Transverse colon (tissue), 4 donors: Measurements from ENCODE around the gene MUC20.

Source experiments
- POLR2A ChIP-seq: fragments of 450-650 bp; IDR thresholded peaks from one replicate; pipeline ENCODE4 v1.6.1; 2016; ENCODE audit warnings: antibody characterized with exemption, mild to moderate bottlenecking, moderate library complexity
- POLR2AphosphoS5 ChIP-seq, 3 donors: sonication (generic); formaldehyde crosslinking; IDR thresholded peaks; one replicate each; pipeline ENCODE4 v1.6.1; 2016; ENCODE audit warnings: antibody characterized with exemption in 3 of 3
- TF ChIP-seq, protein P1 (sequence below), 5 experiments: fragments of 200-600 bp in 3 of 5; fragments of 450-650 bp in 2 of 5; sonication (generic) in 3 of 5; IDR thresholded peaks; 1 replicate in 2 of 5; 2 replicates in 3 of 5; pipeline ENCODE4 v1.5.1; 2016 to 2017; ENCODE audit warnings: antibody characterized with exemption in 5 of 5, inconsistent platforms in 3 of 5, mild to moderate bottlenecking in 2 of 5, moderate library complexity in 1 of 5

DNA sequence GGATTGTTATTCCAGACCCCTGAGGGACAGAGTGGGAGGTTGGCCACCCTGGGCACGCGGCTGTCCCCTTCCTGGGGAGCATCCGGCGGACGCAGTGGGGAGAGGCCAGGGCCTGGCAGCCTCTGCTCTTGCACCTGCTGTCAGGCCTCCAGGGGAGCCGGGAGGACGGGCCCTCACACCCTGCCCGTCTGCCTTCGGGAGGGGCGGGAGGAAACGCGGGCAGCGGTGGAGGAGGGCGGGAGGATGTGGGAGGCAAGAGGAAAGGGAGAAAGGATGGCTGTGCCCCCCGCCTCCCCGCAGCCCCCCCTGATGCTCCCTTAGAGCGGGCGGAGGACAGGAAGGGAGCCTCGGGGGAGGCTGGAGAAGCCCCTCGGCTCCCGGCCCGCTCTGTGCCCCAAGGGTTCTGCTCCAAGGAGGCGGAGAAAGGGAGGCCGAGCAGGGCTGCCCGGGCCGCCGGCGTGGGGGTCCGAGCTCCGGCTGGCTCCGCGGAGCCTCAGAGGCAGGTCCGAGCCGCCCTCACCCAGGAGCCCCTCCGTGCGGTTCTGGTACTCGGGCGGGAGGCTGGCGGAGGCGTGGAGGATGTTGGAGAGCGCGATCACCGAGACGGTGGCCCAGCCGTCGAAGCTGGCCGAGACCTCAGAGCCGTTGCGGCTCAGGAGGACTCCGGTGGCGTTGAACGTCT lies 40.9 kb downstream of the MUC20 start:
- TF ChIP-seq, protein P1, sequence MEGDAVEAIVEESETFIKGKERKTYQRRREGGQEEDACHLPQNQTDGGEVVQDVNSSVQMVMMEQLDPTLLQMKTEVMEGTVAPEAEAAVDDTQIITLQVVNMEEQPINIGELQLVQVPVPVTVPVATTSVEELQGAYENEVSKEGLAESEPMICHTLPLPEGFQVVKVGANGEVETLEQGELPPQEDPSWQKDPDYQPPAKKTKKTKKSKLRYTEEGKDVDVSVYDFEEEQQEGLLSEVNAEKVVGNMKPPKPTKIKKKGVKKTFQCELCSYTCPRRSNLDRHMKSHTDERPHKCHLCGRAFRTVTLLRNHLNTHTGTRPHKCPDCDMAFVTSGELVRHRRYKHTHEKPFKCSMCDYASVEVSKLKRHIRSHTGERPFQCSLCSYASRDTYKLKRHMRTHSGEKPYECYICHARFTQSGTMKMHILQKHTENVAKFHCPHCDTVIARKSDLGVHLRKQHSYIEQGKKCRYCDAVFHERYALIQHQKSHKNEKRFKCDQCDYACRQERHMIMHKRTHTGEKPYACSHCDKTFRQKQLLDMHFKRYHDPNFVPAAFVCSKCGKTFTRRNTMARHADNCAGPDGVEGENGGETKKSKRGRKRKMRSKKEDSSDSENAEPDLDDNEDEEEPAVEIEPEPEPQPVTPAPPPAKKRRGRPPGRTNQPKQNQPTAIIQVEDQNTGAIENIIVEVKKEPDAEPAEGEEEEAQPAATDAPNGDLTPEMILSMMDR (IDR thresholded peaks at IDR 0.05) = no peak
- no peak for TF ChIP-seq POLR2A
- TF ChIP-seq POLR2AphosphoS5 (IDR thresholded peaks at IDR 0.05) = no peak
